Smooth muscle cell (in vitro differentiated cells): ENCODE data around the gene MAP2K2. TPM values are rescaled to one million over a fixed set of nuclear protein-coding genes. Genes with fewer than 3 reads are reported as not detected.

Experiments used
- DNase-seq: peaks from one replicate; lab custom pipeline; 2025; ENCODE audit not compliant: unreplicated experiment; lab: John Stamatoyannopoulos, UW
- H2AFZ ChIP-seq: fragments of 200-600 bp; sonication (generic); 2 replicates; pipeline ENCODE4 v1.6.0; 2016; ENCODE audit warnings: antibody characterized with exemption, low read depth, mild to moderate bottlenecking
- H3F3A ChIP-seq: fragments of 200-600 bp; sonication (generic); 2 replicates; pipeline ENCODE4 v1.6.0; 2017; ENCODE audit warnings: antibody characterized with exemption, low read depth
- H3K27ac ChIP-seq: fragments of 200-600 bp; sonication (generic); 2 replicates; pipeline ENCODE4 v1.5.1; 2016; ENCODE audit warnings: low read depth, mild to moderate bottlenecking
- H3K27me3 ChIP-seq: fragments of 200-600 bp; sonication (generic); 2 replicates; pipeline ENCODE4 v1.6.1; 2016; ENCODE audit warnings: low read depth, mild to moderate bottlenecking
- H3K36me3 ChIP-seq: fragments of 200-600 bp; sonication (generic); 2 replicates; pipeline ENCODE4 v1.5.1; 2016; ENCODE audit warnings: low read depth
- H3K4me1 ChIP-seq: fragments of 200-600 bp; sonication (generic); 2 replicates; pipeline ENCODE4 v1.5.1; 2016; ENCODE audit warnings: low read depth
- H3K4me2 ChIP-seq: fragments of 200-600 bp; sonication (generic); 2 replicates; pipeline ENCODE4 v1.6.0; 2016; ENCODE audit warnings: mild to moderate bottlenecking
- H3K4me3 ChIP-seq: fragments of 200-600 bp; sonication (generic); 2 replicates; pipeline ENCODE4 v1.5.1; 2016; ENCODE audit warnings: mild to moderate bottlenecking
- H3K79me2 ChIP-seq: fragments of 200-600 bp; sonication (generic); 2 replicates; pipeline ENCODE4 v1.6.0; 2016; ENCODE audit warnings: low read depth, mild to moderate bottlenecking
- H3K9ac ChIP-seq: fragments of 200-600 bp; sonication (generic); 2 replicates; pipeline ENCODE4 v1.6.0; 2016; ENCODE audit warnings: low read depth
- H3K9me3 ChIP-seq: fragments of 200-600 bp; sonication (generic); replicated peaks from 2 replicates; pipeline ENCODE4 v1.5.1; 2016; ENCODE audit warnings: low read depth
- H4K20me1 ChIP-seq: fragments of 200-600 bp; sonication (generic); 2 replicates; pipeline ENCODE4 v1.6.0; 2016; ENCODE audit warnings: low read depth
- WGBS: methylation state at CpG from one replicate; pipeline ENCODE4 v1.1.7; 2016; ENCODE audit warnings: low lambda C conversion rate; 5-methylcytosine and 5-hydroxymethylcytosine counted together
- polyA plus RNA-seq: library from polyadenylated mRNA; unstranded; fragments of >200 nt; fragmentation: Nextera tagmentation; extraction: Ambion mirVana; gene quantifications from 2 replicates; pipeline ENCODE4 v1.2.1, GENCODE V29; 2016
- total RNA-seq: library from RNA; depleted of rRNA; stranded (reverse); fragments of >200 nt; gene quantifications from 2 replicates; pipeline ENCODE4 v1.2.3, GENCODE V29; 2014
- TF ChIP-seq, protein P1 (sequence below): fragments of 200-600 bp; sonication (generic); IDR thresholded peaks from 2 replicates; pipeline ENCODE4 v1.5.1; 2017; ENCODE audit warnings: borderline replicate concordance, mild to moderate bottlenecking, antibody characterized with exemption; ENCODE audit not compliant: insufficient read depth, poor library complexity, severe bottlenecking

MAP2K2 gene
- total and polyA plus RNA-seq, 2 experiments from 2014 or later: 79.1 to 193 TPM

DNA sequence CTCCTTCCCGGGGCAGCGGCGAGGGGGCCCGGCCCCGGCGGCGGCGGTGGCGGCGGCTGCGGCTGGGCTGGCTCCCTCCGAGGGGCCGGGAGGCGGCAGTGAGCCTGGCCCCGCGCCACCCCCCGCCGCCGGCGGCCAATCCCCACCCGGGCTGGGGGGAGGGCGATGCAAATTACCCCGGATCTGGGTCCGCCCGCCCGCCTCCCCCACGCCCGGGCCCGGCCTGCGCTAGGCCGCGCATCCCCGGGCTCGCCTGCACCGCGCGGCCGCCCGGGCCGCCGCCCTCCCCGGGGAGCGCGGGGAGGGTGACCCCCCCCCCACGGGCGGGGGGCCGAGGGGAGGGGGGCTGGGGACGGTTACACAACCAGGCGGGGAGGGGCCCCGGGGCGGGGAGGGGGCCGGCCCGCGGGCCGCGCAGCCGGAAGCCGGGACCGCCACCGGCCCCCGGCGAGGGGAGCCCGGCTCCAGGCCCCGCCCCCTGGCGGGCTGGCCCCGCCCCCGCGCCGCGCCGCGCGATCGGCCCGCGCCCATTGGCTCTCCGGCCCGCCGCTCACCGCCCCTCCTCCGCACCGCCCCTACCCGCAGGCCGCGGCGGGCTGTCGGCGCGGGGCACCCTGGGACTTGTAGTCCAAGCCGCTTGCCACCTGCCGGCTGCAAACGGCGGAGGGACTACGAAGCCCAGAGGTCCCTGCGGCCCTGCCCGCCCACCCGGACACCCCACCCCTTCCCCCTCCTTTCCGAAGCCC lies 58.3 kb downstream of the MAP2K2 start:
- Histone ChIP-seq H3K36me3 (no peaks in the 10 kb centered on the region), H3K27me3 (no peaks in the 10 kb centered on the region), H3K4me2 (peak overlapping the region; percentile 98), H3K9me3 (no peaks in the 10 kb centered on the region), H3K4me1 (peaks cover 16% of the 10 kb centered on the region), H3K79me2 (peaks cover 45% of the 10 kb centered on the region), H3K9ac (no peak overlapping the region), H4K20me1 (peaks cover 44% of the 10 kb centered on the region), H2AFZ (no peak overlapping the region), H3K4me3 (peak overlapping the region; percentile 98), H3K27ac (no peak overlapping the region), H3F3A (no peaks in the 10 kb centered on the region)
- peak; percentile 82 for DNase-seq
- WGBS: no CpG with 5 or more reads among the region's 98 CpGs
- TF ChIP-seq, protein P1, sequence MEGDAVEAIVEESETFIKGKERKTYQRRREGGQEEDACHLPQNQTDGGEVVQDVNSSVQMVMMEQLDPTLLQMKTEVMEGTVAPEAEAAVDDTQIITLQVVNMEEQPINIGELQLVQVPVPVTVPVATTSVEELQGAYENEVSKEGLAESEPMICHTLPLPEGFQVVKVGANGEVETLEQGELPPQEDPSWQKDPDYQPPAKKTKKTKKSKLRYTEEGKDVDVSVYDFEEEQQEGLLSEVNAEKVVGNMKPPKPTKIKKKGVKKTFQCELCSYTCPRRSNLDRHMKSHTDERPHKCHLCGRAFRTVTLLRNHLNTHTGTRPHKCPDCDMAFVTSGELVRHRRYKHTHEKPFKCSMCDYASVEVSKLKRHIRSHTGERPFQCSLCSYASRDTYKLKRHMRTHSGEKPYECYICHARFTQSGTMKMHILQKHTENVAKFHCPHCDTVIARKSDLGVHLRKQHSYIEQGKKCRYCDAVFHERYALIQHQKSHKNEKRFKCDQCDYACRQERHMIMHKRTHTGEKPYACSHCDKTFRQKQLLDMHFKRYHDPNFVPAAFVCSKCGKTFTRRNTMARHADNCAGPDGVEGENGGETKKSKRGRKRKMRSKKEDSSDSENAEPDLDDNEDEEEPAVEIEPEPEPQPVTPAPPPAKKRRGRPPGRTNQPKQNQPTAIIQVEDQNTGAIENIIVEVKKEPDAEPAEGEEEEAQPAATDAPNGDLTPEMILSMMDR: no peak

DNA sequence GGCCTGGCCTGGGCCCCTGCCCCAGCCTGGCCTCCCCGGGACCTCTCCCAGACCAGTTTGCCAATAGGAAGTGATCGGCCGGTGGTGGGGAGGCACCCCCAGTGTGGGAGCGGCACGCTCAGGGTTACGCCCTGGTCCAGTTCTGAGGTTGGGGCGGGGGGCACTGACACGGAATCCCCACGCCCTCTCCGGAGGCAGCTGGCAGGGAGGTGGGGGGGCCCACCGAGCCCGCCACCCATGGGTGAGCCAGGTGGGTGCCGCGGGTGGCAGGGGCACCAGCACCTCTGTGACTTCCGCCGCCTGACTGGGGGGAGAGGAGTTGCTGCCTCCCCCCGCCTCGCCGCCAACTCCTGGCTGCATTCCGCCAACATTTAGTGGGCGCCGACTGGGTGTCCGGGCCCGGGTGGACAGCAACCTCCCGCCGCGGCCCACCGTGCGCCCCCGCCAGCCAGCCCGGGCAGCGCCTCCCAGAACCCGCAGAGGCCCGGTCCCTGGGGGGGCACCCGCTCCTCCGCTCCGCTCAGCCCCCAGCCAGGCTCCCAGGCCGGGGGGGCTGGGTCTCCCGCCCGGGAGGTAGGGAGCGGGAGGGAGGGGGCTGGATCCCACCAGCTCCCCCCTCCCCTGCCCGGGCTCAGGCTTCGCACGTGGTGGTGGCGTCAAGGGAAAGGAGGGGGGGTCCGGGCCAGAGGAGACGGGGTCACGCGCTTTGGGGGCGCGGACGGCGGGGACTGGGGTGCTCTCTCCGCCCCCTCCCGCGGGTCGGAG lies 59.2 kb downstream of the MAP2K2 start:
- no peaks in the 10 kb centered on the region for H3K9me3 ChIP-seq
- peak overlapping the region; percentile 84 for H3K27ac ChIP-seq
- 5% methylated on average over 15 of the region's 57 CpGs for WGBS
- no peaks in the 10 kb centered on the region for H3K27me3 ChIP-seq
- no peak for DNase-seq
- no peaks in the 10 kb centered on the region for H3F3A ChIP-seq
- H3K4me1 ChIP-seq: peaks cover 16% of the 10 kb centered on the region
- H3K36me3 ChIP-seq: no peaks in the 10 kb centered on the region
- H3K4me2 ChIP-seq: peak overlapping the region; percentile 90
- TF ChIP-seq, protein P1: no peak
- H2AFZ ChIP-seq: no peak overlapping the region
- peaks cover 55% of the 10 kb centered on the region for H3K79me2 ChIP-seq
- H3K9ac ChIP-seq: peak overlapping the region; percentile 93
- H3K4me3 ChIP-seq: peak overlapping the region; percentile 92
- peaks cover 53% of the 10 kb centered on the region for H4K20me1 ChIP-seq

- Histone ChIP-seq H3K36me3 (no peaks in the 10 kb centered on the region), H3K9ac (peak overlapping the region; percentile 93), H3K9me3 (no peaks in the 10 kb centered on the region), H3K4me1 (peaks cover 22% of the 10 kb centered on the region), H3K27me3 (no peaks in the 10 kb centered on the region), H3K4me3 (peak overlapping the region; percentile 92), H3K4me2 (peak overlapping the region; percentile 90), H3K27ac (peak overlapping the region; percentile 84), H3F3A (no peaks in the 10 kb centered on the region), H2AFZ (no peak overlapping the region), H4K20me1 (peaks cover 59% of the 10 kb centered on the region), H3K79me2 (peaks cover 60% of the 10 kb centered on the region)
- 4% methylated on average over 24 of the region's 24 CpGs for WGBS
- TF ChIP-seq, protein P1: no peak
- no peak for DNase-seq
Observed at GRCh38 chr19:4064149-4064495, 59.8 kb downstream of the MAP2K2 start.
